ENCODE measurements around the gene KLHL13.

- TF ChIP-seq CTCF (IDR thresholded peaks at IDR 0.05) (no peak), POLR2A (IDR thresholded peaks at IDR 0.05) (no peak)
These were observed 54.4 kb downstream of the KLHL13 start for GRCh38 chrX:118062048-118062789.

Data from uterus (tissue), 2 donors.